ENCODE results near the gene KCNN3.

GRCh38 chr1:154864189-154864975 is 5.7 kb downstream of the KCNN3 start:
- TF ChIP-seq ARNT (IDR thresholded peaks at IDR 0.05) (no peak), ZFX (CRISPR knock-in tag; IDR thresholded peaks at IDR 0.05; ENCODE audit: low read depth) (no peak), MEF2D (CRISPR knock-in tag; IDR thresholded peaks at IDR 0.05) (no peak), GATAD2A (CRISPR knock-in tag; IDR thresholded peaks at IDR 0.05) (no peak), NFIB (CRISPR knock-in tag; IDR thresholded peaks at IDR 0.05; ENCODE audit: borderline replicate concordance) (no peak), CTCF (CRISPR knock-in tag; IDR thresholded peaks at IDR 0.05) (no peak)

All from HepG2 (cell line).